IPS DF 4.7 (cell line): Measurements from ENCODE around the gene SLC18B1.

Experiments used
- DNase-seq: peaks from one replicate; pipeline ENCODE4 v3.0.0-alpha.2; 2013; ENCODE audit warnings: low spot score; ENCODE audit errors: extremely low read depth

The SLC18B1 gene

GRCh38 chr6:132797951-132798868 is at the start of gene SLC18B1:
Gene SLC18B1, minus strand, starts transcription at chr6:132798637. Its CDS starts 181 bp downstream, at chr6:132798456.
- no peak for DNase-seq

- no peak for DNase-seq
These were observed 45.0 kb upstream of the SLC18B1 start for GRCh38 chr6:132843316-132844035.

GRCh38 chr6:132841966-132842365 is 43.5 kb upstream of the SLC18B1 start:
- no peak for DNase-seq

- no peak for DNase-seq
These were observed 34.5 kb upstream of the SLC18B1 start for GRCh38 chr6:132832891-132833290.

- DNase-seq: no peak
These were observed 31.9 kb upstream of the SLC18B1 start for GRCh38 chr6:132830334-132830751.

GRCh38 chr6:132820629-132821381 is 22.4 kb upstream of the SLC18B1 start:
- no peak for DNase-seq

GRCh38 chr6:132819405-132820161 is 21.1 kb upstream of the SLC18B1 start:
- DNase-seq: no peak

GRCh38 chr6:132818404-132819359 is 20.2 kb upstream of the SLC18B1 start:
- no peak for DNase-seq

GRCh38 chr6:132817554-132818403 is 19.3 kb upstream of the SLC18B1 start:
- no peak for DNase-seq

- no peak for DNase-seq
These were observed 18.2 kb upstream of the SLC18B1 start for GRCh38 chr6:132816660-132817059.

- no peak for DNase-seq
These were observed 16.5 kb upstream of the SLC18B1 start for GRCh38 chr6:132814716-132815570.

- DNase-seq: no peak
These were observed 14.9 kb upstream of the SLC18B1 start for GRCh38 chr6:132813173-132813856.

GRCh38 chr6:132812756-132813172 is 14.3 kb upstream of the SLC18B1 start:
- no peak for DNase-seq

GRCh38 chr6:132812255-132812732 is 13.9 kb upstream of the SLC18B1 start:
- DNase-seq: no peak

- no peak for DNase-seq
These were observed 12.8 kb upstream of the SLC18B1 start for GRCh38 chr6:132811276-132811675.

- DNase-seq: no peak
These were observed 7.1 kb upstream of the SLC18B1 start for GRCh38 chr6:132805548-132805947.

GRCh38 chr6:132804251-132804650 is 5.8 kb upstream of the SLC18B1 start:
- no peak for DNase-seq
